ENCODE results near the gene FBXL12.
"Not testable (repeated sequence)": the region's sequence is repeated elsewhere in the genome, so short reads cannot be mapped to it uniquely, and the experiment has no call there.

The FBXL12 gene

DNA sequence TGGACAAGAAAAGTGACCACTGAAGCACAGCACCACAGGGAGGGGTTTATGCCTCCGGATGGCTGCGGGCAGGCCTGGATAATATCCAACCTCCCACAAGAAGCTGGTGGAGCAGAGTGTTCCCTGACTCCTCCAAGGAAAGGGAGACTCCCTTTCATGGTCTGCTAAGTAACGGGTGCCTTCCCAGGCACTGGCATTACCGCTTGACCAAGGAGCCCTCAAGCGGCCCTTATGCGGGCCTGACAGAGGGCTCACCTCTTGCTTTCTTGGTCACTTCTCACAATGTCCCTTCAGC, 27.9 kb downstream of the FBXL12 start:
- not testable (repeated sequence) for DNase-seq

DNA sequence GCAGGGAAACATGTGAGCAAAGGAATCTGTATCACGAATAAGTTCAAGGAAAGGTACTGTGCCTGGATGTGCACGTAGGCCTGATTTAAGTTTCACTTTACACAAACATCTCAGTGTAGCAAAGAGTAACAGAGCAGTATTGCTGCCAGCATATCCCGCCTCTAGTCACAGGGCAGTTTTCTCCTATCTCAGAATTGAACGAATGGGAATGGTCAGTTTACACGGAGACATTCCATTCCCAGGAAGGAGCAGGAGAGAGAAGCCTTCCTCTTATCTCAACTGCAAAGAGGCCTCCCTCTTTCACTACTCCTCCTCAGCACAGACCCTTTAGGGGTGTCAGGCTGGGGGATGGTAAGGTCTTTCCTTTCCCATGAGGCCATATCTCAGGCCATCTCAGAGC, 29.3 kb downstream of the FBXL12 start:
- DNase-seq: not testable (repeated sequence)

DNA sequence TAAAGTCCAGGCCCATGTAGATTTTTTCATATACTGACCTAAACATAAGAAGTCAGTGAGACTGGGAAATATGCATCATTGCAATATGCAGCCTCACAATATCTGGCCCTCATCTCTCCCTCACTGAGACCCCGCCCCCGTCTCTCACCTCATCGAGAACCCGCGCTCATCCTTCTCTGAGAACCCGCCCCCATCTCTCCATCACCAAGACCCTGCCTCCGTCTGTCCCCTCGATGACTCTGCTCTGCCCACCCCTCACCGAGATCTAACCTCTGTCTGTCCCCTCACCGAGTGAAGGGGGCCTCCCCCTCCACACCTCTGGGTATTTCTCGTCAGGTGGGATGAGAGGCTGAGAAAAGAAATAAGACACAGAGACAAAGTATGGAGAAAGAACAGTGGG, 29.8 kb downstream of the FBXL12 start:
- DNase-seq: no peak

DNA sequence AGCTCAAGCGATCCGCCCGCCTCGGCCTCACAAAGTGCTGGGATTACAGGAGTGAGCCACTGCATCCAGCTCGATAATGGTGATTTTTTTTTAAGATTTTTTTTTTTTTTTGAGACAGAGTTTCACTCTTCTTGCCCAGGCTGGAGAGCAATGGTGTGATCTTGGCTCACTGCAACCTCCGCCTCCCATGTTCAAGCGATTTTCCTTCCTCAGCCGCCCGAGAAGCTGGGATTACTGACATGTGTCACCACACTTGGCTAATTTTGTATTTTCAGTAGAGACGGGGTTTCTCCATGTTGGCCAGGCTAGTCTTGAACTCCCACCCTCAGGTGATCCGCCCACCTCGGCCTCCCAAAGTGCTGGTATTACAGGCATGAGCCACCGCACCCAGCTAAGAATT, 30.3 kb downstream of the FBXL12 start:
- DNase-seq: not testable (repeated sequence)

DNA sequence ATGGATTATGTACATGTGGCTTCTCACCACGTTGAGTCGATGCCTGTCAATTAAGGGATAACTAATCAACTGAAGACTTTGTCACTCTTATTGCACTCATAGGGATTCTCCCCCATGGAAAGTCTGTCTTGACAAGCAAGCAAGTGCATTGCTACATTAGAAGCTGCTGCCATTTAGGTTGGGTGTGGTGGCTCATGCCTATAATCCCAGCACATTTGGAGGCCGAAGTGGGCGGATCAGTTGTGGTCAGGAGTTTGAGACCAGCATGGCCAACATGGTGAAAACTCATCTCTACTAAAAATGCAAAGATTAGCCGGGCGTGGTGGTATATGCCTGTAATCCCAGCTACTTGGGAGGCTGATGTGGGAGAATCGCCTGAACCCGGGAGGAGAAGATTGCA, 32.1 kb downstream of the FBXL12 start:
- no peak for DNase-seq

DNA sequence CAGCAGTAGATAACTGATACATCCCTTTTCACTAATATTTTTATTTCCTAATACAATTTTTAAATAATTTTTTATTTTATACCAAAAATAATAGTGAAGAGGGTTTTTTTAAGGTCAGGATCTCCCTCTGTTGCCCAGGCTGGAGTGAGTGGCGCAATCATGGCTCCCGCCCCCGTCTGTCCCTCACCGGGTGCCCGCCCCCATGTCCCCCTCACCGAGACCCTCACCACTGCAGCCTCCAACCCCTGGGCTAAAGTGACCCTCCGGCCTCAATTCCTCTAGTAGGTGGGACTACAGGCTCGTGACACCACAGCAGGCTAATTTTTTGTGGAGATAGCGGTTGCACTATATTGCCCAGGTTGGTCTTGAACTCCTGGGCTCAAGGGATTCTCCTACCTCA, 32.5 kb downstream of the FBXL12 start:
- no peak for DNase-seq

DNA sequence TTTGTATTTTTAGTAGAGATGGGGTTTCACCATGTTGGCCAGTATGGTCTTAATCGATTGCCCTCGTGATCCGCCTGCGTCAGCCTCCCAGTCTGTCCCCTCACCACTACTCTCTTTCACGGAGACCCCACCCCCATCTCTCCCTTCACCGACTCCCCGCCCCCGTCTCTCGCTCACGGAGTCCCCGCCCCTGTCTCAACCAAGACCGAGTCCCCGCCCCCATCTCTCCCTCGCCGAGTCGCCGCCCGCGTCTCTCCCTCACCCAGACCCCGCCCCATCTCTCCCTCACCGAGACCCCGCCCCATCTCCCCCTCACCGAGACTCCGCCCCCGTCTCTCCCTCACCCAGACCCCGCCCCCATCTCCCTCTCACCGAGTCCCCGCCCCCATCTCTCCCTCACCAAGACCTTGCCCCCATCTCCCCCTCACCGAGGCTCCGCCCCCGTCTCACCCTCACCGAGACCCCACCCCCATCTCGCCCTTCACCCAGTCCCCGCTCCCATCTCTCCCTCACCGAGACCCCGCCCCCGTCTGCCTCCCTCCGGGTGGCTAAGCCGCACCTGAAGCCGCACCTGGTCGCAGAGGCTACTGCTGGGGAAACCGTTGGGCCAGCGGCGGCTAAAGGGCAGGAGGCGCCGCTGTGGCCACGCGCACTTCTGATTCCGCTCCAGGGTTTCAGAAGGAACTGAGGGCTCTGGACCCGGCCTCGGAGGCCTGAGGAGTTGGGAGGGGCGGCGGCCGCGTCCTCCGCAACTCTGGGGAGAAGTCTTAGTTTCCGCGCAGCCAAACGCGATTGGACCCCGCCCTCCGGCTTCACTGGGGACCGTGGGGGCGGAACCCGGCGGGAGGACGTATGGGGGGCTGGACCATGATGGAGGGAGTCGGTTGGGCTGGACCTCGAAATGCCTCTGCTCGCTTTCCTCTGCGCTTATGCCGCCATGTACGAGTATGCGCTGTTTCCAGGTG, 33.2 kb downstream of the FBXL12 start:
- DNase-seq: peak; percentile 98

DNA sequence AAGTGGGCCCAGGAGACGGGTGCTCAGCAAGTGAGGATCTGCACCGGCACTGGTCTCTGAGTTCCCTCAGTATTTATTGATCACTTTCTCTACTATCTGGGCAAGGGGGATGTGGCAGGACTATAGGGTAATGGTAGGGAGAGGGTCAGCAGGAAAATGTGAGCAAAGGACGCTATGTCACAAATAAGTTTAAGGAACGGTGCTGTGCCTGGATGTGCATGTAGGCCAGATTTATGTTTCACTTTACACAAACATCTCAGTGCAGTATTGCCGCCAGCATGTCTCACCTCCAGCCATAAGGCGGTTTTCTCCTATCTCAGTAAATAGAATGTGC, 34.7 kb downstream of the FBXL12 start:
- not testable (repeated sequence) for DNase-seq

DNA sequence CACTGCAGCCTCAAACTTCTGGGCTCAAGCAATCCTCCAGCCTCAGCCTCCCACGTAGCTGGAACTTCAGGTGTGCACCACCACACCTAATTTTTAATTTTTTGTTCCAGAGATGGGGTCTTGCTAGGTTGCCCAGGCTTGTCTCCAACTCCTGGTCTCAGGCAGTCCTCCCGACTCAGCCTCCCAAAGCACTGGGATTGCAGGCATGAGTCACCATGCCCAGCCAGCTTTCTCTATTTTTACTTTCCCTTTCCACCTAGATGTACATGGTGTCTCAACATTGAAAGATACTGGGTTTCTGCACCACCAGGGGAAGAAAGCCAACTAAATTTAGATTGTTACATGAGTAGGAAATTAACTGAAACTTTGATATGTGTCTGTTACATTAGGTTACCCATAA, 36.5 kb downstream of the FBXL12 start:
- DNase-seq: no peak

DNA sequence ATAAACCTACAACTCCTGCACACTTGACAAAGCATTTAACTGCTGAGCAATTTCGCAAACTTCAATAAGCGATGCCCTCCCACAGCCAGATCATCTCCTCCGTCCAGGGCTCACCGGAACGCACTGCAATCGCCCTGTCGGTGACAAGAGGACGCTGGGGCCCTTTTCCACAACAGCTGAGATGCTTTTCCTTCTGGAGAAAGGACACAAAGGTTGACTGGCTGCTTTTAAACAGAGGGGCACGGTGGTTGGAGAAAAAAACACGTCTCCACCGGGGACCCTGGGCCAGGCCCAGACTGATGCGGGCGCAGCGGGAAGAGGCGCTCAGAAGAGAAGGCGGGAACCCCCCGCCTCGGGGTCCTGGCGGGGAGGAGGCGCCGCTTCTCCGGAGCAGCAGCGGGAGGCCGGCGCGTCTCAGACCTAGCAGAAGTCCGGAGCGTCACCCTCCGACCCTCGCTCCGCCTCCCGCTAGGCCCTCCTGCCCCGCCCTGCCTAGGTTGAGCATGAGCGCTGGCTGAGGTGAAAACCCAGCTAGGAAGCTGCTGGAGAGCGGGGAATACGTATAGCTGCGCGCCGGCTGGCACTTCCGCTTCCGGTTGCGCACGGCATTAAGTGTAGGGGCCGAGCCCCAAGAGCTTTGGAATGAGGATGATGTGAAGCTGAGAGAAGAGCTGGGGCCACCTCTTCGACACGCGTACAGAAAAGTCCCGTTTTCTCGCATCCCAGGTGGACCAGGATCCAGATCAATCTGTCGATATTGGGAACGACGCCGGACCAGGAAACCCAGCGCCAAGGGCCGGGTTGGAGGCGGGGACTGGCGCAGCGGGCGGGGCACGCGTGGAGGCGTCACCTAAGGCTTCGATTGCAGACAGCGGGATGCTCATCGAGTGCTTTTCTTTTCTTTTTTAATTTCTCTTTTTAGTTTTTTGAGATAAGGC, 50.4 kb downstream of the FBXL12 start, which contains the start of gene ZNF846:
ZNF846 (minus strand) TSS at position 564 of the 938 bp plus-strand sequence. CDS start 3,788 bp downstream, outside the sequence.
- peak; percentile 89 for DNase-seq
